T-helper 2 cell (primary cell): ENCODE results near the gene BTBD17.

Experiments
- DNase-seq, 5 experiments: peaks; one replicate each; pipeline versions ENCODE4 v3.0.0 to v3.0.0-alpha.2; 2012 to 2022

BTBD17 gene

GRCh38 chr17:74358697-74359096, 3.0 kb downstream of the BTBD17 start:
- no peak for DNase-seq

DNA sequence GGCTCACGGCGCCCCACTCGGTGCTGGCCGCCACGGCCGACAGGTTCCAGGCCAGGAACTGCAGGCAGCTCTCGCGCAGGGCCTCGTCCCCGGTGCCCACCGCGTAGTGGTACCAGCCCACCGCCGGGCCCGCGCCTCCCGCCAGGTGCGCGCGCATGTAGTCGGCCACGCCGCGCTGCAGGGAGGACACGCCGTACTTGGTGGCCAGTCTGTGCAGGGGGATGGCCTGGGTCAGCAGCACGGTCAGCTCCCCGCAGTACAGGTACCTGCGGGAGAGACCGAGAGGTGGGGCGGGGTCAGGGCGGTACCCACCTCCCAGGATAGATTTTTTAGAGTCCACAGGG, 4.2 kb downstream of the BTBD17 start:
- no peak for DNase-seq

- DNase-seq, result peak in 1 of 5 experiments; percentile 38
These were observed 4.8 kb downstream of the BTBD17 start for GRCh38 chr17:74356646-74357465.

DNA sequence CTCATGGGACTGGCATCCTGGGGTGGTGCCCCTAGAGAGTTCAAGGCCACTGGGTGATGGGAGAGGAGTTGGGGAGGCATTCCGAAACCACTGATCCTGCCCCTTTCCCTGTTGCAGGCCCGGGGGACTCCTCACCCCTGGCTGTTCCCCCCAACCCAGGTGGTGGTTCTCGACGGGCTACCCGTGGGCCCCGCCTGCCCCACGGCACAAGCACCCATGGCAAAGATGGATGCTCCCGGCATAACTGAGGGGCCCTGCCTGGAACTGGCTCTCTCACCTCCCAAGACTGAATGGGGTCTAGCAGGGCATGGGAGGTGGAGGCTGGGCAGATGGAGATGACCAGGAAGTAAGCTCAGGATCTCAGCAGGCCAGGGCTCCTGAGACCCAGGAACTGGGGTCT, 6.6 kb downstream of the BTBD17 start:
- DNase-seq, result no peak

- no peak for DNase-seq
These were observed 7.1 kb downstream of the BTBD17 start for GRCh38 chr17:74354561-74354960.

- DNase-seq, result peak in 3 of 5 experiments; percentile 35 to 67 (median 38)
These were observed 7.5 kb downstream of the BTBD17 start for GRCh38 chr17:74354123-74354522.

- no peak for DNase-seq
These were observed 8.1 kb downstream of the BTBD17 start for GRCh38 chr17:74353446-74354060.

DNA sequence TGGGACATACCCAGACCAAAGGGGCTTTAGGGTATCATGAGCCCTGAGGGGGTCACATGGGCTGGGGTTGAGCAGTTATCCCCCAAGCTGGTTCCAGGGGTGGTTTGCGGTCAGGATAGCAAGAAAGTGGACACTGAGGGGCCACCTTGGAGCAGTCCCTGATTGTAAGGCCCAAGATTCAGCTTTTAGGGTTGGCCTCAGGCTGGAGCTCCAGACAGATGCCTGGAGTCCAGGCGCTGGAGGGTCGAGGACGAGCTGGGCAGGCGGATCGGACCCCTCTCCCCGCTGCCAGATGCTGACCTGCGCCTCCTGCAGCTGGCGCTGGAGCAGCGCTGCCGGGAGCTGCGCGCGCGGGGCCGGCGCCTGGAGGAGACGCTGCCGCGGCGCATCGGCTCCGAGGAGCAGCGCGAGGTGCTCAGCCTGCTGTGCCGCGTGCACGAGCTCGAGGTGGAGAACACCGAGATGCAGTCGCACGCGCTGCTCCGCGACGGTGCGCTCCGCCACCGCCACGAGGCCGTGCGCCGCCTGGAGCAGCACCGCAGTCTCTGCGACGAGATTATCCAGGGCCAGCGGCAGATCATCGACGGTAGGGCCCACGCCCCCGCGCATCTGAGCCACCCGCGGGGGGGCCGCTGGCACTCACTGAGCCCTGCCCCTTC, 10.0 kb downstream of the BTBD17 start:
- DNase-seq, result peak in 1 of 5 experiments; percentile 61

- no peak for DNase-seq
These were observed 11.2 kb downstream of the BTBD17 start for GRCh38 chr17:74350486-74350885.

DNA sequence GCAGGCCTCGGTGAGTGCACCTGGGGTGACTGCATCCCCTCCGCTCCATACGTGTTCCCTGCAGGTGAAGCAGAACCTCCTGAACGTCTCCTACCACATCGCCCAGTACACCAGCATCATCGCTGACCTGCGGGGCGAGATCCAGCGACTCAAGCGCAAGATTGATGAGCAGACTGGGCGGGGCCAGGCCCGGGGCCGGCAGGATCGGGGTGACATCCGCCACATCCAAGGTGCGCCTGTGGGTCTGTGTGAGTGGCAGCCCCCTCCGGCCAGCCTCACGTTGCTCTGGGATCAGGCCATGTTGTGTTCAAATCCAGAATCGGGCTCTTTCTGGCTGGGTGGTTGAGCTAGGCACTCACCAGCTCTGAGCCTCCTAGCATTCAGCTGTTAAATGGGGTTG, 12.5 kb downstream of the BTBD17 start:
- no peak for DNase-seq

DNA sequence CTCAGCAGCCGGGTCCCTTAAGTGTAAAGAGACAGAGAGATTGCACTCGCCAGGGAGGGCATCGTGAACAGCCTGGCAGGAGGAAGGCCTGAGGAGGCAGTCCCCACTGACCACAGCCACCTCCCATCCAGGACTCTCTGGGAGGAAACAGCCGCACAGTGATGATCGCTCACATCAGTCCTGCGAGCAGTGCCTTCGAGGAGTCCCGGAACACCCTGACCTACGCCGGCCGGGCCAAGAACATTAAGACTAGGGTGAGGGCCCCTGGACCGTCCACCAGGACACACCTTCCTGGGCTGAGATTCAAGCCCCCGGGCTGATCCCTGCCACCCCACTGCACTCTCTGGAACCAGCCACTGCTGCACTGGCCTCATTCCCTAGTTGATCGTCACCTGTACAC, 14.0 kb downstream of the BTBD17 start:
- no peak for DNase-seq

DNA sequence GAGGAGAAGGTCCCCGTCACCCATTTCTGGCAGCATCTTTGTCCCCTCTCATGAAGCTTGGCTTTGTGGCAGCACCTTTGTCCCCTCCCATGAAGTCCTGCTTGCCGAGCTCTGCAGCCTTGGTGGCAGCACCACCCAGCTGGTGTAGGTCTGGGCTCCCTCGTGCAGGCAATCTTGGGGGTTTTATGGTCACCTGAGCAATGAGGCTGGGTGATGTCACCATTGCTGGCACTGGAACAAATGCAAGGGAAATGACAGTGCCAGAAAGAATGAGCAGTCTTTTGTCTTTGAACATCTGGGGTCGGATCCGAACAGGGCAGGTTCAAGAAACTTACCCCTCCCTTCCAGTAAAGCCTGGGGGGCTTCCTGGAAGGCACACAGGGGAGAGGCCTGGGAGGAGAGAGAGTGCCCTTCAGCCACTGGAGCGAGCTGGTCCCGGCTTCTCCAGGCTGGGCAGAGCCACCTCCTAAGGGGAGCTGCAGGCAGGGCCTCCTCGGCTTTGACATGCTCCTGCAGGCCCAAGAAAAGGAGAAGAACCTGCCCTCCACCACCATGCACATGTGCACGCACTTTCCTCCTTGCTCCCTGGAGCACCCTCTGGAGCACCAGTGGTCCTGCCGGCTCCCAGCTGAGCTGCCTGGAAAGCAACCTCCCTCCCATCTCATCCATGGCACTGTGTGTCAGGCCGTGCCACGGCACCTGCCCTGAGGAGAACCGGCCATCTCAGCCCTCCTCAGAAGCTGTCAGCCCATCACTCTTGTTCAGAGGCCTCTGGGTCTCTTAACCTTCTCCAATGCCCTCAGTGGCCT, 16.0 kb downstream of the BTBD17 start:
- DNase-seq, result no peak

- DNase-seq, result no peak
These were observed 17.0 kb downstream of the BTBD17 start for GRCh38 chr17:74344658-74345057.

- no peak for DNase-seq
These were observed 18.0 kb downstream of the BTBD17 start for GRCh38 chr17:74343526-74344284.

- no peak for DNase-seq
These were observed 18.5 kb downstream of the BTBD17 start for GRCh38 chr17:74343121-74343520.

- DNase-seq, result no peak
These were observed 19.4 kb downstream of the BTBD17 start for GRCh38 chr17:74342224-74342623.

- DNase-seq, result no peak
These were observed 21.1 kb downstream of the BTBD17 start for GRCh38 chr17:74340470-74341023.

DNA sequence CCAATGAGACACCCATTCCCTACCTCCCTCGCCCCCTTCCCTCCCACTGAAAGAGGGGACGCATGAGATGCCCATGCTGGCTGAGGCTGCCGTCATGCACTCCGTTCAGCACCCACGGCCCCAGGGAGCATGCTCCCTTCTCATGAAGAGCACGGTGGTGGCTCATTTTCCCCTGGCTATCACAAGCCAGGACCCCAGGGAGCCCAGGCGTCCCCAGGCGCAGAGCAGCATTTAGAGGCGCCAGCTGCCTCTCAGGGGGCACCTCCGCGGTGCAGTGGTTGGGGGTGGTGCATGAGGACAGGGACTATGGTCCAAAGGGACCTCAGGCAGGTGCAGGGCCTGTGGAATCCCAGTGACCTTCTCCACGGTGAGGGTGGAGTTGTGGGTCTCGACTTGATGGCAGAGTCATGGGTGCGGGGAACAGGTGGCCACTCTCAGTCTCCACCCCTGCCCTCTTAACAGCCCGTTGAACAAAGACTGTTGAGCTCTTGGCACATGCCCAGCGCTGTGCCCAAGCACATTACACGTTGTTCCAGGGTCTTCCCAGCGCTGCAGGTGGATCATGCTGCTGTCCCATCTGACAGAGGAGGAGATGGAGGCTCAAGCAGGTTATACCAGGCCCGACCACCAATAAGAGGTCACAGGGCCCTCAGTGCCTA, 22.0 kb downstream of the BTBD17 start:
- no peak for DNase-seq

DNA sequence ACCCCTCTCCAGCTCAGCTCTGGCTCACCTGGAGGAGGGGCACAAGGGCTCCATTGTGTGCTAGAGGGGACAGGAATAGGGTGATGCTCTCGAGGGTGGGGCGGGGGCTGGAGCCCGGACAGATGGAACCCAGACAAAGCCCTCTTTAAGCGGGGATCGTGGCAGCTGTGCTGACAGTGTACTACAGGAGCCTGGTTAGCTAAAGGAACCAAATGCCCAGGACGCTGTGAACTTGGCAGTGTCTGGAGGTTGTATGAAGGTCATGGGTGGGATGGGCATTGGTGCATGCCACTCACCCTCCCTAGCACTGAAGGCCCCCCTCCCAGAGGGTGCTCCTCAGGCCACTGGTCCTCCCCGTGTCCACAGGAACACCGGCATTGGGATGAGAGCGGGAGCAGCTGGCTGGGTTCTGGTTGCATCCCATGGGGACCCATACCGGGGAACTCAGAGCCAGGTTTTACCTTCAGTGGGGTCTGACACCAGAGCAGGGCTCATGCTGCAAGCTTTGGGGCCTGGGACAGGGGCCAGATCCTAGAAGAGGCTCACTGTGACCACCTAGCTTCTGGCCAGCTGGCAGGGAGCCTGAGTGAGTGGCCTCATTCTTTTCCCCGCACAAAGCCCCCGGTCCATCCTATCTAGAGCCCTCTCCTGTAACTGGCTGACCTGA, 23.7 kb downstream of the BTBD17 start:
- no peak for DNase-seq

GRCh38 chr17:74336307-74336706, 25.4 kb downstream of the BTBD17 start:
- no peak for DNase-seq

GRCh38 chr17:74335529-74336062, 26.1 kb downstream of the BTBD17 start:
- no peak for DNase-seq
